ENCODE data around the gene LMNA.
"Not testable (repeated sequence)": the region's sequence is repeated elsewhere in the genome, so short reads cannot be mapped to it uniquely, and the experiment has no call there.

The LMNA gene

GRCh38 chr1:156119503-156120209 lies 5.1 kb downstream of the LMNA start:
- H2BK120ac ChIP-seq (ENCODE audit: low read depth, low read length): no peak overlapping the region
- no peak overlapping the region for H3K27ac ChIP-seq (ENCODE audit: low read depth, low read length)
- H3K56ac ChIP-seq (ENCODE audit: low read length): no peak overlapping the region
- H2AK5ac ChIP-seq (ENCODE audit: low read length): no peak overlapping the region
- DNase-seq: peak; percentile 61
- no peak overlapping the region for H3K4me3 ChIP-seq (ENCODE audit: low read length)
- H3K18ac ChIP-seq (ENCODE audit: low read length): no peak overlapping the region
- no CpG with 5 or more reads among the region's 3 CpGs for WGBS (ENCODE audit: extremely low coverage, insufficient coverage, low lambda C conversion rate)
- no peak overlapping the region for H4K5ac ChIP-seq (ENCODE audit: low read length)
- peaks cover 12% of the 10 kb centered on the region for H3K79me2 ChIP-seq (ENCODE audit: control insufficient read depth, insufficient read depth, low read length)
- no peaks in the 10 kb centered on the region for H3K36me3 ChIP-seq (ENCODE audit: control insufficient read depth, insufficient read depth, low read length)
- peaks cover 11% of the 10 kb centered on the region for H3K79me1 ChIP-seq (ENCODE audit: low read length)
- H3K27me3 ChIP-seq (ENCODE audit: insufficient read depth, low read length, poor library complexity): no peaks in the 10 kb centered on the region
- no peak overlapping the region for H3K4me2 ChIP-seq (ENCODE audit: low read length)
- H4K8ac ChIP-seq (ENCODE audit: low read depth, low read length): no peak overlapping the region
- no peak overlapping the region for H3K23ac ChIP-seq (ENCODE audit: low read length)
- no peak overlapping the region for H2BK5ac ChIP-seq (ENCODE audit: low read length)
- H3K9ac ChIP-seq (ENCODE audit: low read length): no peak overlapping the region
- H3K4ac ChIP-seq (ENCODE audit: low read depth, low read length): no peak overlapping the region
- H2BK15ac ChIP-seq (replicated peaks; ENCODE audit: low read depth): no peak overlapping the region
- H3K4me1 ChIP-seq (ENCODE audit: control insufficient read depth, low read depth, low read length): peaks cover 16% of the 10 kb centered on the region

- WGBS (ENCODE audit: extremely low coverage, insufficient coverage, low lambda C conversion rate): no CpG with 5 or more reads among the region's 3 CpGs
Measured at GRCh38 chr1:156120318-156120717, 5.8 kb downstream of the LMNA start.

GRCh38 chr1:156121005-156121404 lies 6.5 kb downstream of the LMNA start:
- H3K18ac ChIP-seq (ENCODE audit: low read length): not testable (repeated sequence)

More at GRCh38 chr1:156120318-156120717, 5.8 kb downstream of the LMNA start:
- no peak overlapping the region for H3K4ac ChIP-seq (ENCODE audit: low read depth, low read length)
- no peak overlapping the region for H2BK15ac ChIP-seq (replicated peaks; ENCODE audit: low read depth)
- H3K79me1 ChIP-seq (ENCODE audit: low read length): peaks cover 9% of the 10 kb centered on the region
- peaks cover 20% of the 10 kb centered on the region for H3K4me1 ChIP-seq (ENCODE audit: control insufficient read depth, low read depth, low read length)
- no peaks in the 10 kb centered on the region for H3K36me3 ChIP-seq (ENCODE audit: control insufficient read depth, insufficient read depth, low read length)
- H4K5ac ChIP-seq (ENCODE audit: low read length): no peak overlapping the region
- H3K4me3 ChIP-seq (ENCODE audit: low read length): no peak overlapping the region
- no peak overlapping the region for H4K8ac ChIP-seq (ENCODE audit: low read depth, low read length)
- H3K18ac ChIP-seq (ENCODE audit: low read length): no peak overlapping the region
- no peak overlapping the region for H2BK120ac ChIP-seq (ENCODE audit: low read depth, low read length)
- H3K4me2 ChIP-seq (ENCODE audit: low read length): no peak overlapping the region
- H3K27me3 ChIP-seq (ENCODE audit: insufficient read depth, low read length, poor library complexity): no peaks in the 10 kb centered on the region
- no peak overlapping the region for H3K9ac ChIP-seq (ENCODE audit: low read length)
- no peak overlapping the region for H3K23ac ChIP-seq (ENCODE audit: low read length)
- no peak overlapping the region for H2BK5ac ChIP-seq (ENCODE audit: low read length)
- H3K27ac ChIP-seq (ENCODE audit: low read depth, low read length): no peak overlapping the region
- H3K56ac ChIP-seq (ENCODE audit: low read length): no peak overlapping the region
- no peak overlapping the region for H2AK5ac ChIP-seq (ENCODE audit: low read length)
- peaks cover 15% of the 10 kb centered on the region for H3K79me2 ChIP-seq (ENCODE audit: control insufficient read depth, insufficient read depth, low read length)
- DNase-seq: no peak

GRCh38 chr1:156121457-156121856 lies 6.9 kb downstream of the LMNA start:
- Histone ChIP-seq H3K23ac (ENCODE audit: low read length) (peak overlapping the region; percentile 31), H2AK5ac (ENCODE audit: low read length) (no peak overlapping the region), H3K27ac (ENCODE audit: low read depth, low read length) (no peak overlapping the region), H3K4ac (ENCODE audit: low read depth, low read length) (no peak overlapping the region), H2BK15ac (replicated peaks; ENCODE audit: low read depth) (no peak overlapping the region), H3K4me1 (ENCODE audit: control insufficient read depth, low read depth, low read length) (peaks cover 24% of the 10 kb centered on the region), H3K36me3 (ENCODE audit: control insufficient read depth, insufficient read depth, low read length) (no peaks in the 10 kb centered on the region), H2BK5ac (ENCODE audit: low read length) (no peak overlapping the region), H3K79me1 (ENCODE audit: low read length) (peaks cover 9% of the 10 kb centered on the region), H3K9ac (ENCODE audit: low read length) (peak overlapping the region; percentile 3), H3K4me2 (ENCODE audit: low read length) (no peak overlapping the region), H4K5ac (ENCODE audit: low read length) (no peak overlapping the region), H2BK120ac (ENCODE audit: low read depth, low read length) (no peak overlapping the region), H3K56ac (ENCODE audit: low read length) (peak overlapping the region; percentile 51), H3K4me3 (ENCODE audit: low read length) (no peak overlapping the region), H3K79me2 (ENCODE audit: control insufficient read depth, insufficient read depth, low read length) (peaks cover 11% of the 10 kb centered on the region), H4K8ac (ENCODE audit: low read depth, low read length) (no peak overlapping the region), H3K27me3 (ENCODE audit: insufficient read depth, low read length, poor library complexity) (no peaks in the 10 kb centered on the region), H3K18ac (ENCODE audit: low read length) (no peak overlapping the region)
- DNase-seq: no peak
- WGBS (ENCODE audit: extremely low coverage, insufficient coverage, low lambda C conversion rate): no CpG with 5 or more reads among the region's 4 CpGs

More at GRCh38 chr1:156121005-156121404, 6.5 kb downstream of the LMNA start:
- not testable (repeated sequence) for H3K23ac ChIP-seq (ENCODE audit: low read length); H3K27me3 ChIP-seq (ENCODE audit: insufficient read depth, low read length, poor library complexity); H2BK5ac ChIP-seq (ENCODE audit: low read length); H4K5ac ChIP-seq (ENCODE audit: low read length); H4K8ac ChIP-seq (ENCODE audit: low read depth, low read length); H2BK15ac ChIP-seq (replicated peaks; ENCODE audit: low read depth); DNase-seq; H3K27ac ChIP-seq (ENCODE audit: low read depth, low read length); H3K56ac ChIP-seq (ENCODE audit: low read length); H3K4me3 ChIP-seq (ENCODE audit: low read length); H3K9ac ChIP-seq (ENCODE audit: low read length); H3K79me1 ChIP-seq (ENCODE audit: low read length); H2BK120ac ChIP-seq (ENCODE audit: low read depth, low read length); H3K4ac ChIP-seq (ENCODE audit: low read depth, low read length); H3K36me3 ChIP-seq (ENCODE audit: control insufficient read depth, insufficient read depth, low read length); H2AK5ac ChIP-seq (ENCODE audit: low read length); H3K4me2 ChIP-seq (ENCODE audit: low read length)
- Histone ChIP-seq H3K4me1 (ENCODE audit: control insufficient read depth, low read depth, low read length) (peaks cover 21% of the 10 kb centered on the region), H3K79me2 (ENCODE audit: control insufficient read depth, insufficient read depth, low read length) (peaks cover 11% of the 10 kb centered on the region)
- WGBS (ENCODE audit: extremely low coverage, insufficient coverage, low lambda C conversion rate): no CpG with 5 or more reads among the region's 4 CpGs

GRCh38 chr1:156122086-156122485 lies 7.6 kb downstream of the LMNA start:
- Histone ChIP-seq H3K36me3 (ENCODE audit: control insufficient read depth, insufficient read depth, low read length) (no peaks in the 10 kb centered on the region), H2BK5ac (ENCODE audit: low read length) (no peak overlapping the region), H3K4me1 (ENCODE audit: control insufficient read depth, low read depth, low read length) (peaks cover 27% of the 10 kb centered on the region), H4K5ac (ENCODE audit: low read length) (no peak overlapping the region), H2AK5ac (ENCODE audit: low read length) (no peak overlapping the region), H4K8ac (ENCODE audit: low read depth, low read length) (no peak overlapping the region), H2BK15ac (replicated peaks; ENCODE audit: low read depth) (no peak overlapping the region), H3K23ac (ENCODE audit: low read length) (no peak overlapping the region), H3K9ac (ENCODE audit: low read length) (no peak overlapping the region), H3K27me3 (ENCODE audit: insufficient read depth, low read length, poor library complexity) (no peaks in the 10 kb centered on the region), H3K4ac (ENCODE audit: low read depth, low read length) (no peak overlapping the region), H3K79me2 (ENCODE audit: control insufficient read depth, insufficient read depth, low read length) (peaks cover 16% of the 10 kb centered on the region), H3K4me3 (ENCODE audit: low read length) (no peak overlapping the region), H2BK120ac (ENCODE audit: low read depth, low read length) (no peak overlapping the region), H3K79me1 (ENCODE audit: low read length) (peaks cover 12% of the 10 kb centered on the region), H3K18ac (ENCODE audit: low read length) (no peak overlapping the region), H3K27ac (ENCODE audit: low read depth, low read length) (no peak overlapping the region), H3K56ac (ENCODE audit: low read length) (peak overlapping the region; percentile 25), H3K4me2 (ENCODE audit: low read length) (no peak overlapping the region)
- DNase-seq: no peak
- WGBS (ENCODE audit: extremely low coverage, insufficient coverage, low lambda C conversion rate): no CpG with 5 or more reads among the region's 4 CpGs

Measured in mesendoderm (in vitro differentiated cells).